K562 (cell line): ENCODE data around the gene ADM5. TPM values are rescaled to one million over a fixed set of nuclear protein-coding genes. Genes with fewer than 3 reads are reported as not detected.

Experiments used
- ATAC-seq: fragments of 200-7000 bp; cut with Tn5 transposase; 3 replicates; pipeline ENCODE4 v1.9.1; 2020; ENCODE audit warnings: moderate library complexity
- BruUV-seq: library from RNA; stranded (reverse); fragments of 400-500 nt; replicated peaks from 2 replicates; lab custom pipeline; 2021; lab: Mats Ljungman, UMichigan
- CTCF ChIA-PET: fragments of 300-600 bp; formaldehyde crosslinking; extraction: SDS; loops from one replicate; lab custom pipeline; 2021; ENCODE audit warnings: low intra/inter-chr PET ratio; lab: Yijun Ruan, JAX
- POLR2A ChIA-PET: fragments of 300-600, 350-650 bp; sonication (Branson Sonifier 250); formaldehyde crosslinking; extraction: SDS; loops from one replicate; lab custom pipeline; 2021; ENCODE audit warnings: antibody characterized with exemption, inconsistent platforms; lab: Yijun Ruan, JAX
- DNase-seq, 4 experiments: peaks; one replicate each; pipeline versions ENCODE4 v3.0.0 to v3.0.0-alpha.2; 2011 to 2018; ENCODE audit warnings: low spot score in 3 of 4, mixed read lengths in 3 of 4; ENCODE audit errors: extremely low read depth in 1 of 4
- FAIRE-seq: peaks from 2 replicates; lab custom pipeline; 2011; peaks lifted over from hg19 to GRCh38; lab: Jason Lieb, UNC
- H2AFZ ChIP-seq: 2 replicates; pipeline ENCODE4 v1.6.0; 2011; ENCODE audit warnings: low read depth, low read length, control low read depth, inconsistent platforms
- H3K27ac ChIP-seq: fragments of 200-600 bp; 3 replicates; pipeline ENCODE4 v1.8.0; 2011; ENCODE audit warnings: low read depth, mild to moderate bottlenecking, control low read depth, inconsistent platforms, low read length, moderate library complexity, mixed read lengths; ENCODE audit errors: extremely low read depth
- H3K27me3 ChIP-seq, 2 experiments: fragments of 300-600 bp in 1 of 2; 2 replicates in 1 of 2; 3 replicates in 1 of 2; pipeline versions ENCODE4 v1.6.0 to v1.8.0; 2011; ENCODE audit warnings: inconsistent platforms in 2 of 2, low read length in 2 of 2, mild to moderate bottlenecking in 1 of 2, mixed read lengths in 1 of 2, moderate library complexity in 1 of 2; ENCODE audit not compliant: control insufficient read depth in 2 of 2, insufficient read depth in 2 of 2
- H3K36me3 ChIP-seq: fragments of 300-600 bp; 3 replicates; pipeline ENCODE4 v1.8.0; 2011; ENCODE audit warnings: mild to moderate bottlenecking, low read length, inconsistent platforms; ENCODE audit not compliant: control insufficient read depth, insufficient read depth
- H3K4me1 ChIP-seq, 2 experiments: fragments of 200-600 bp in 1 of 2; replicated peaks in 1 of 2; 2 replicates in 1 of 2; 3 replicates in 1 of 2; pipeline versions ENCODE4 v1.5.1 to v1.8.0; 2011; ENCODE audit warnings: inconsistent platforms in 2 of 2, low read length in 2 of 2, mild to moderate bottlenecking in 1 of 2, mixed read lengths in 1 of 2, moderate library complexity in 1 of 2; ENCODE audit not compliant: control insufficient read depth in 2 of 2, insufficient read depth in 2 of 2
- H3K4me2 ChIP-seq: 2 replicates; pipeline ENCODE4 v1.6.1; 2011; ENCODE audit warnings: low read length, control low read depth, inconsistent platforms, mixed read lengths; ENCODE audit not compliant: insufficient read depth
- H3K4me3 ChIP-seq: fragments of 200-600 bp; sonication (generic), shearing (Covaris generic); 2 replicates; pipeline ENCODE4 v1.5.1; 2016; ENCODE audit warnings: control low read depth, inconsistent platforms
- H3K79me2 ChIP-seq: fragments of 200-600 bp; 3 replicates; pipeline ENCODE4 v1.8.0; 2011; ENCODE audit warnings: low read length, inconsistent platforms; ENCODE audit not compliant: control insufficient read depth, insufficient read depth
- H3K9ac ChIP-seq, 2 experiments: 2 replicates each; pipeline versions ENCODE4 v1.6.0 to v1.6.1; 2011; ENCODE audit warnings: low read depth in 2 of 2, low read length in 2 of 2, control low read depth in 1 of 2, inconsistent platforms in 1 of 2, mild to moderate bottlenecking in 1 of 2, mixed read lengths in 1 of 2; ENCODE audit not compliant: insufficient read depth in 1 of 2
- H3K9me1 ChIP-seq: one replicate; pipeline ENCODE4 v1.6.0; 2011; ENCODE audit warnings: inconsistent platforms, mild to moderate bottlenecking, low read length, moderate library complexity; ENCODE audit not compliant: control insufficient read depth, insufficient read depth
- H3K9me3 ChIP-seq: replicated peaks from 2 replicates; pipeline ENCODE4 v1.5.1; 2011; ENCODE audit warnings: low read depth, low read length, inconsistent platforms; ENCODE audit not compliant: control insufficient read depth, insufficient read depth
- H4K20me1 ChIP-seq: replicated peaks from 2 replicates; pipeline ENCODE4 v1.6.1; 2011; ENCODE audit warnings: low read length, inconsistent platforms, mixed read lengths; ENCODE audit not compliant: control insufficient read depth, insufficient read depth
- ARNT ChIP-seq, 2 experiments: fragments of 450-650 bp; IDR thresholded peaks; 2 replicates each; pipeline ENCODE4 v1.6.1; 2016; ENCODE audit warnings: mild to moderate bottlenecking in 1 of 2
- ATF1 ChIP-seq, 2 experiments: fragments of 450-650 bp in 1 of 2; IDR thresholded peaks; 2 replicates each; pipeline ENCODE4 v1.6.1; 2016; ENCODE audit warnings: missing compliant biosample characterization in 1 of 2, missing genetic modification characterization in 1 of 2
- CBX1 ChIP-seq: sonication (generic); IDR thresholded peaks from 2 replicates; pipeline ENCODE4 v1.6.1; 2016; ENCODE audit warnings: antibody characterized with exemption, low read depth, mild to moderate bottlenecking
- CREB1 ChIP-seq, 2 experiments: sonication (generic) in 1 of 2; formaldehyde crosslinking in 1 of 2; IDR thresholded peaks; 2 replicates each; pipeline versions ENCODE4 v1.6.1 to v1.8.0; 2012 to 2022; ENCODE audit warnings: inconsistent platforms in 1 of 2, mild to moderate bottlenecking in 1 of 2, missing genetic modification reagents in 1 of 2, moderate library complexity in 1 of 2
- CREB5 ChIP-seq: fragments of 250-450 bp; sonication (Bioruptor Pico); IDR thresholded peaks from 2 replicates; pipeline ENCODE4 v1.5.0; 2020; ENCODE audit warnings: mild to moderate bottlenecking
- HINFP ChIP-seq: fragments of 450-650 bp; conservative IDR thresholded peaks from 2 replicates; pipeline ENCODE4 v1.6.1; 2016; ENCODE audit warnings: missing genetic modification characterization, low read depth, mild to moderate bottlenecking, control low read depth, missing compliant biosample characterization
- HNRNPLL ChIP-seq: fragments of 200-400 bp; formaldehyde crosslinking; IDR thresholded peaks from 2 replicates; pipeline ENCODE4 v1.6.1; 2017; ENCODE audit warnings: low read length, low read depth, mild to moderate bottlenecking; ENCODE audit not compliant: poor library complexity, severe bottlenecking
- PRDM10 ChIP-seq: fragments of 450-650 bp; IDR thresholded peaks from 2 replicates; pipeline ENCODE4 v1.6.1; 2018; ENCODE audit not compliant: partially characterized antibody
- SP1 ChIP-seq: sonication (generic); formaldehyde crosslinking; IDR thresholded peaks from 2 replicates; pipeline ENCODE4 v1.8.1; 2022; ENCODE audit warnings: mild to moderate bottlenecking, missing genetic modification reagents
- TSC22D4 ChIP-seq: fragments of 450-650 bp; IDR thresholded peaks from 2 replicates; pipeline ENCODE4 v1.6.1; 2016; ENCODE audit warnings: missing genetic modification characterization, missing biosample characterization, control low read depth
- ZC3H4 ChIP-seq: sonication (generic); formaldehyde crosslinking; IDR thresholded peaks from 2 replicates; pipeline ENCODE4 v1.9.0; 2021; ENCODE audit warnings: missing genetic modification reagents, borderline replicate concordance
- ZEB2 ChIP-seq: fragments of 450-650 bp; IDR thresholded peaks from 2 replicates; pipeline ENCODE4 v1.6.1; 2016
- ZNF217 ChIP-seq: sonication (generic); formaldehyde crosslinking; IDR thresholded peaks from 2 replicates; pipeline ENCODE4 v1.8.0; 2022; ENCODE audit warnings: mild to moderate bottlenecking, missing genetic modification reagents
- WGBS: fragments of 100-300 bp; shearing (Covaris generic); methylation state at CpG from one replicate; pipeline ENCODE4 v1.1.6; 2016; ENCODE audit warnings: low coverage, mixed read lengths; ENCODE audit not compliant: insufficient coverage; ENCODE audit errors: missing lambda C conversion rate; 5-methylcytosine and 5-hydroxymethylcytosine counted together
- in situ Hi-C: fragments of 300-500 bp; cut with MboI; formaldehyde crosslinking; loops from 4 replicates; pipeline ENCODE4 v1.15.0; 2018; ENCODE audit warnings: inconsistent platforms, mixed read lengths
- intact Hi-C: fragments of 100-400 bp; cut with micrococcal nuclease; formaldehyde crosslinking; loops from 2 replicates; pipeline ENCODE4 v1.14.2; 2022
- polyA plus RNA-seq, 8 experiments: library from polyadenylated mRNA; depleted of rRNA in 4 of 8; stranded (reverse) in 5 of 8; unstranded in 3 of 8; fragments of >200 nt; fragmentation: Nextera tagmentation in 2 of 8; fragmentation: Illumina TruSeq in 1 of 8; extraction: Ambion mirVana in 2 of 8; extraction: Trizol in 1 of 8; gene quantifications; 2 replicates each; pipeline versions ENCODE4 v1.2.1 to v1.2.3, GENCODE V29; 2011 to 2014; ENCODE audit warnings: inconsistent platforms in 1 of 8, missing spikeins in 1 of 8
- total RNA-seq, 7 experiments: library from RNA; depleted of rRNA in 6 of 7; stranded (reverse); fragments of >200 nt in 6 of 7; fragmentation: Illumina TruSeq in 2 of 7; extraction: Trizol in 2 of 7; gene quantifications; 2 replicates each; pipeline versions ENCODE4 v1.2.1 to v1.2.3, GENCODE V29; 2011 to 2021; ENCODE audit warnings: low replicate concordance in 1 of 7

ADM5 gene
- total and polyA plus RNA-seq, 9 of the 15 experiments (the other 6 are each of a cell fraction or from before 2014, with no cell fraction given): 0.13 to 8.4 (median 2.0) TPM; not detected in 1

- TF ChIP-seq CREB5 (CRISPR knock-in tag): no peak
These were observed 13.1 kb upstream of the ADM5 start (continued) for GRCh38 chr19:49676136-49676783.

GRCh38 chr19:49676784-49677230, 12.6 kb upstream of the ADM5 start:
- ATAC-seq (peak; percentile 80), FAIRE-seq (peak; percentile 100), DNase-seq (peak; percentile 90 to 100 (median 95))
- Histone ChIP-seq H2AFZ (peak overlapping the region; percentile 67), H3K27ac (peak overlapping the region; percentile 97), H3K9ac (peak overlapping the region; percentile 96 to 100), H3K9me3 (no peaks in the 10 kb centered on the region; the same call in 1 of the 2 replicates), H3K4me3 (peak overlapping the region; percentile 85), H3K36me3 (peaks cover 48% of the 10 kb centered on the region; the same call in 2 of the 3 replicates), H4K20me1 (peaks cover 22% of the 10 kb centered on the region), H3K4me2 (peak overlapping the region; percentile 91), H3K4me1 (peaks cover 32 to 49% of the 10 kb centered on the region in 2 experiments), H3K79me2 (peaks cover 45% of the 10 kb centered on the region), H3K27me3 (no peaks in the 10 kb centered on the region), H3K9me1 (no peaks in the 10 kb centered on the region)
- in situ Hi-C loops (no loop called here), intact Hi-C loops (loop anchor here (2.0 to 5.0 kb wide), 5 partner anchors 34 to 190 kb away; partner anchors contain the start of genes AP2A1, PNKP, PRR12 and SCAF1)
- CTCF ChIA-PET: no interaction called here
- POLR2A ChIA-PET: interaction anchor here (0.6 to 2.7 kb wide), 32 partner anchors 9 to 371 kb away, joined by 3 to 35 read pairs (median 4); partner anchors contain the start of genes ADM5, BCL2L12, FUZ and IRF3
- under 1% methylated on average over 32 of the region's 34 CpGs for WGBS
- BruUV-seq: no TSS peak
- TF ChIP-seq CREB1 (IDR thresholded peaks at IDR 0.05): peak; percentile 84
- peak; percentile 94 for TF ChIP-seq CREB1 (CRISPR knock-in tag; IDR thresholded peaks at IDR 0.05)
- no peak for TF ChIP-seq HINFP (tag)
- TF ChIP-seq ZC3H4 (CRISPR knock-in tag): no peak
- TF ChIP-seq ZEB2: no peak
- TF ChIP-seq TSC22D4 (tag): no peak
- TF ChIP-seq ATF1 (CRISPR knock-in tag; IDR thresholded peaks at IDR 0.05): no peak; the same call in 1 of the 2 replicates
- peak; percentile 98 for TF ChIP-seq ATF1 (tag; IDR thresholded peaks at IDR 0.05)
- TF ChIP-seq SP1 (CRISPR knock-in tag): peak; percentile 93
- no peak for TF ChIP-seq ZNF217 (CRISPR knock-in tag)
- no peak for TF ChIP-seq PRDM10
- TF ChIP-seq ARNT (IDR thresholded peaks at IDR 0.05): no peak
- no peak for TF ChIP-seq CBX1
- TF ChIP-seq HNRNPLL: peak; percentile 37
